HepG2 (cell line): ENCODE measurements around the gene KCTD15. TPM values are rescaled to one million over a fixed set of nuclear protein-coding genes. Genes with fewer than 3 reads are reported as not detected.

Experiments used
- ARNTL ChIP-seq: sonication (generic); formaldehyde crosslinking; IDR thresholded peaks from 2 replicates; pipeline ENCODE4 v1.4.0; 2020; ENCODE audit warnings: mild to moderate bottlenecking, missing genetic modification reagents
- GTF2F1 ChIP-seq: fragments of 150-350 bp; IDR thresholded peaks from 2 replicates; pipeline ENCODE4 v1.6.1; 2014; ENCODE audit warnings: low read length
- HNF4G ChIP-seq, 2 experiments: sonication (generic) in 1 of 2; formaldehyde crosslinking in 1 of 2; IDR thresholded peaks; 2 replicates each; pipeline versions ENCODE4 v1.4.0 to v1.6.1; 2011 to 2020; ENCODE audit warnings: borderline replicate concordance in 2 of 2, low read depth in 2 of 2, mild to moderate bottlenecking in 2 of 2, low read length in 1 of 2, missing genetic modification reagents in 1 of 2, moderate library complexity in 1 of 2
- JDP2 ChIP-seq: sonication (generic); formaldehyde crosslinking; IDR thresholded peaks from 2 replicates; pipeline ENCODE4 v1.8.1; 2022; ENCODE audit warnings: missing genetic modification reagents, borderline replicate concordance
- KAT2B ChIP-seq: fragments of 150-350 bp; IDR thresholded peaks from 2 replicates; pipeline ENCODE4 v1.6.1; 2014; ENCODE audit warnings: low read depth, low read length, borderline replicate concordance
- NFKBIZ ChIP-seq: IDR thresholded peaks from 2 replicates; pipeline ENCODE4 v1.6.1; 2018; ENCODE audit warnings: missing genetic modification reagents, missing compliant biosample characterization
- SIN3A ChIP-seq: IDR thresholded peaks from 2 replicates; pipeline ENCODE4 v1.6.1; 2011; ENCODE audit warnings: low read depth, mild to moderate bottlenecking, control low read depth, low read length, borderline replicate concordance
- SPEN ChIP-seq: sonication (generic); formaldehyde crosslinking; IDR thresholded peaks from 2 replicates; pipeline ENCODE4 v1.5.1; 2020; ENCODE audit warnings: low read depth, mild to moderate bottlenecking, missing genetic modification reagents
- SRY ChIP-seq: sonication (generic); formaldehyde crosslinking; IDR thresholded peaks from 2 replicates; pipeline ENCODE4 v1.8.0; 2022; ENCODE audit warnings: mild to moderate bottlenecking, missing genetic modification reagents
- TAF1 ChIP-seq: sonication (generic); formaldehyde crosslinking; IDR thresholded peaks from 2 replicates; pipeline ENCODE4 v1.4.0; 2020; ENCODE audit warnings: missing genetic modification reagents
- TAF15 ChIP-seq: fragments of 200-400 bp; formaldehyde crosslinking; IDR thresholded peaks from one replicate; pipeline ENCODE4 v1.6.1; 2018; ENCODE audit warnings: mild to moderate bottlenecking, low read depth, low read length; ENCODE audit not compliant: poor library complexity, severe bottlenecking
- U2AF2 ChIP-seq: fragments of 200-400 bp; formaldehyde crosslinking; IDR thresholded peaks from 2 replicates; pipeline ENCODE4 v1.6.1; 2017; ENCODE audit warnings: low read depth, mild to moderate bottlenecking, low read length
- ZNF431 ChIP-seq: sonication (generic); formaldehyde crosslinking; IDR thresholded peaks from 2 replicates; pipeline ENCODE4 v1.9.0; 2022; ENCODE audit warnings: missing genetic modification reagents, low read depth, mild to moderate bottlenecking, borderline replicate concordance
- ZNF567 ChIP-seq: sonication (generic); formaldehyde crosslinking; IDR thresholded peaks from 2 replicates; pipeline ENCODE4 v1.8.1; 2023; ENCODE audit warnings: mild to moderate bottlenecking, missing genetic modification reagents, borderline replicate concordance
- polyA plus RNA-seq, 8 experiments: library from polyadenylated mRNA; depleted of rRNA in 3 of 8; stranded (reverse) in 7 of 8; unstranded in 1 of 8; fragments of >200 nt; fragmentation: Illumina TruSeq in 4 of 8; extraction: Trizol in 4 of 8; gene quantifications; 2 replicates each; pipeline versions ENCODE4 v1.2.1 to v1.2.3, GENCODE V29; 2011 to 2016; ENCODE audit warnings: low read depth in 4 of 8, missing spikeins in 1 of 8, mixed read lengths in 1 of 8; ENCODE audit not compliant: insufficient read depth in 1 of 8
- total RNA-seq, 5 experiments: library from RNA; depleted of rRNA; stranded (reverse); fragments of >200 nt; fragmentation: Illumina TruSeq; extraction: Trizol; gene quantifications; 2 replicates each; pipeline ENCODE4 v1.2.3, GENCODE V29; 2016; ENCODE audit warnings: low read depth in 1 of 5
- TF ChIP-seq, protein P1 (sequence below): sonication (generic); formaldehyde crosslinking; IDR thresholded peaks from 2 replicates; pipeline ENCODE4 v1.5.0; 2020; ENCODE audit warnings: missing genetic modification reagents
- TF ChIP-seq, protein P2 (sequence below), 2 experiments: fragments of 450-650 bp in 1 of 2; sonication (generic) in 1 of 2; formaldehyde crosslinking; IDR thresholded peaks; 2 replicates each; pipeline versions ENCODE4 v1.5.0 to v1.8.0; 2020 to 2022; ENCODE audit warnings: mild to moderate bottlenecking in 1 of 2, missing genetic modification reagents in 1 of 2
- TF ChIP-seq, protein P3 (sequence below): sonication (generic); formaldehyde crosslinking; IDR thresholded peaks from 2 replicates; pipeline ENCODE4 v1.4.0; 2020; ENCODE audit warnings: missing genetic modification reagents
- TF ChIP-seq, protein P4 (sequence below): sonication (generic); formaldehyde crosslinking; IDR thresholded peaks from 2 replicates; pipeline ENCODE4 v1.8.0; 2022; ENCODE audit warnings: missing genetic modification reagents, mild to moderate bottlenecking, moderate library complexity, borderline replicate concordance
- TF ChIP-seq, protein P5 (sequence below): sonication (generic); formaldehyde crosslinking; conservative IDR thresholded peaks from 2 replicates; pipeline ENCODE4 v1.5.0; 2020; ENCODE audit warnings: missing genetic modification reagents
- TF ChIP-seq, protein P6 (sequence below): IDR thresholded peaks from 2 replicates; pipeline ENCODE4 v1.6.1; 2012; ENCODE audit warnings: inconsistent platforms
- TF ChIP-seq, protein P7 (sequence below): sonication (generic); formaldehyde crosslinking; IDR thresholded peaks from 2 replicates; pipeline ENCODE4 v1.4.0; 2020; ENCODE audit warnings: mild to moderate bottlenecking, missing genetic modification reagents

Gene KCTD15
- total and polyA plus RNA-seq, 2 of the 13 experiments (the other 11 are each of a cell fraction or from before 2014, with no cell fraction given): 13.2 to 16.7 TPM

DNA sequence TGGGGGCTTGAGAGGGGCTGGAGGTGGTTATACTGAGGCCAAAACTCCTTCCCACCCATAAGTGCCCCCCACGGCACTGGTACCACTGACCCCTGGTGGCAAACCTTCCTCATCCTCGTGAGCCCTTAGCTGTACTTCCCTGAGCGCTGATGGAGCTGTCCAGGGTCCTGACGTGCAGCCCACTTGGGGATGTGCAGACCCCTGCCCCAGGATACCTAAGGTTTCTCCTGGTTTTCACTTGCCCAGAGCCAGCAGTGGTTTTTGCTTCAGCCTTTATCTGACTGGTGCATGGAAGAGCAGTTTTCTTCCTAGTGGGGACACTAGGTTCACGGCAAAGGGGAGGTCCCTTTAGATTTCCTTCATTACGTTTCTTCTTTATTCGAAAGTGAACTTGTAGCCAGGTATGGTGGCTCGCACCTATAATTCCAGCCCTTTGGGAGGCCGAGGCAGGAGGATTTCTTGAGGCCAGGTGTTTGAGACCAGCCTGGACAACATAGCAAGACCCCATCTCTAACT, 28.7 kb upstream of the KCTD15 start (continued):
- TF ChIP-seq, protein P1, sequence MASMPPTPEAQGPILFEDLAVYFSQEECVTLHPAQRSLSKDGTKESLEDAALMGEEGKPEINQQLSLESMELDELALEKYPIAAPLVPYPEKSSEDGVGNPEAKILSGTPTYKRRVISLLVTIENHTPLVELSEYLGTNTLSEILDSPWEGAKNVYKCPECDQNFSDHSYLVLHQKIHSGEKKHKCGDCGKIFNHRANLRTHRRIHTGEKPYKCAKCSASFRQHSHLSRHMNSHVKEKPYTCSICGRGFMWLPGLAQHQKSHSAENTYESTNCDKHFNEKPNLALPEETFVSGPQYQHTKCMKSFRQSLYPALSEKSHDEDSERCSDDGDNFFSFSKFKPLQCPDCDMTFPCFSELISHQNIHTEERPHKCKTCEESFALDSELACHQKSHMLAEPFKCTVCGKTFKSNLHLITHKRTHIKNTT (CRISPR knock-in tag): no peak
- TF ChIP-seq, protein P2, sequence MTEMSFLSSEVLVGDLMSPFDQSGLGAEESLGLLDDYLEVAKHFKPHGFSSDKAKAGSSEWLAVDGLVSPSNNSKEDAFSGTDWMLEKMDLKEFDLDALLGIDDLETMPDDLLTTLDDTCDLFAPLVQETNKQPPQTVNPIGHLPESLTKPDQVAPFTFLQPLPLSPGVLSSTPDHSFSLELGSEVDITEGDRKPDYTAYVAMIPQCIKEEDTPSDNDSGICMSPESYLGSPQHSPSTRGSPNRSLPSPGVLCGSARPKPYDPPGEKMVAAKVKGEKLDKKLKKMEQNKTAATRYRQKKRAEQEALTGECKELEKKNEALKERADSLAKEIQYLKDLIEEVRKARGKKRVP (CRISPR knock-in tag; IDR thresholded peaks at IDR 0.05): no peak
- TF ChIP-seq, protein P3, sequence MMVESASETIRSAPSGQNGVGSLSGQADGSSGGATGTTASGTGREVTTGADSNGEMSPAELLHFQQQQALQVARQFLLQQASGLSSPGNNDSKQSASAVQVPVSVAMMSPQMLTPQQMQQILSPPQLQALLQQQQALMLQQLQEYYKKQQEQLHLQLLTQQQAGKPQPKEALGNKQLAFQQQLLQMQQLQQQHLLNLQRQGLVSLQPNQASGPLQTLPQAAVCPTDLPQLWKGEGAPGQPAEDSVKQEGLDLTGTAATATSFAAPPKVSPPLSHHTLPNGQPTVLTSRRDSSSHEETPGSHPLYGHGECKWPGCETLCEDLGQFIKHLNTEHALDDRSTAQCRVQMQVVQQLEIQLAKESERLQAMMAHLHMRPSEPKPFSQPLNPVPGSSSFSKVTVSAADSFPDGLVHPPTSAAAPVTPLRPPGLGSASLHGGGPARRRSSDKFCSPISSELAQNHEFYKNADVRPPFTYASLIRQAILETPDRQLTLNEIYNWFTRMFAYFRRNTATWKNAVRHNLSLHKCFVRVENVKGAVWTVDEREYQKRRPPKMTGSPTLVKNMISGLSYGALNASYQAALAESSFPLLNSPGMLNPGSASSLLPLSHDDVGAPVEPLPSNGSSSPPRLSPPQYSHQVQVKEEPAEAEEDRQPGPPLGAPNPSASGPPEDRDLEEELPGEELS: no peak
- TF ChIP-seq SRY (CRISPR knock-in tag) (peak; percentile 87), SPEN (CRISPR knock-in tag) (no peak), GTF2F1 (no peak), TAF15 (no peak), TAF1 (CRISPR knock-in tag) (no peak), ZNF431 (CRISPR knock-in tag) (no peak), JDP2 (CRISPR knock-in tag) (no peak; the same call in 1 of the 2 replicates), ZNF567 (CRISPR knock-in tag) (no peak), NFKBIZ (CRISPR knock-in tag) (no peak), HNF4G (IDR thresholded peaks at IDR 0.05; ENCODE audit: borderline replicate concordance, low read depth, low read length) (no peak), HNF4G (CRISPR knock-in tag; IDR thresholded peaks at IDR 0.05; ENCODE audit: borderline replicate concordance, low read depth) (no peak), ARNTL (CRISPR knock-in tag) (0 out of 2 replicates have a peak, but pooled peaks have one; percentile 52), KAT2B (no peak), U2AF2 (no peak), SIN3A (no peak)
- TF ChIP-seq, protein P4, sequence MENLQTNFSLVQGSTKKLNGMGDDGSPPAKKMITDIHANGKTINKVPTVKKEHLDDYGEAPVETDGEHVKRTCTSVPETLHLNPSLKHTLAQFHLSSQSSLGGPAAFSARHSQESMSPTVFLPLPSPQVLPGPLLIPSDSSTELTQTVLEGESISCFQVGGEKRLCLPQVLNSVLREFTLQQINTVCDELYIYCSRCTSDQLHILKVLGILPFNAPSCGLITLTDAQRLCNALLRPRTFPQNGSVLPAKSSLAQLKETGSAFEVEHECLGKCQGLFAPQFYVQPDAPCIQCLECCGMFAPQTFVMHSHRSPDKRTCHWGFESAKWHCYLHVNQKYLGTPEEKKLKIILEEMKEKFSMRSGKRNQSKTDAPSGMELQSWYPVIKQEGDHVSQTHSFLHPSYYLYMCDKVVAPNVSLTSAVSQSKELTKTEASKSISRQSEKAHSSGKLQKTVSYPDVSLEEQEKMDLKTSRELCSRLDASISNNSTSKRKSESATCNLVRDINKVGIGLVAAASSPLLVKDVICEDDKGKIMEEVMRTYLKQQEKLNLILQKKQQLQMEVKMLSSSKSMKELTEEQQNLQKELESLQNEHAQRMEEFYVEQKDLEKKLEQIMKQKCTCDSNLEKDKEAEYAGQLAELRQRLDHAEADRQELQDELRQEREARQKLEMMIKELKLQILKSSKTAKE (CRISPR knock-in tag): no peak
- TF ChIP-seq, protein P5, sequence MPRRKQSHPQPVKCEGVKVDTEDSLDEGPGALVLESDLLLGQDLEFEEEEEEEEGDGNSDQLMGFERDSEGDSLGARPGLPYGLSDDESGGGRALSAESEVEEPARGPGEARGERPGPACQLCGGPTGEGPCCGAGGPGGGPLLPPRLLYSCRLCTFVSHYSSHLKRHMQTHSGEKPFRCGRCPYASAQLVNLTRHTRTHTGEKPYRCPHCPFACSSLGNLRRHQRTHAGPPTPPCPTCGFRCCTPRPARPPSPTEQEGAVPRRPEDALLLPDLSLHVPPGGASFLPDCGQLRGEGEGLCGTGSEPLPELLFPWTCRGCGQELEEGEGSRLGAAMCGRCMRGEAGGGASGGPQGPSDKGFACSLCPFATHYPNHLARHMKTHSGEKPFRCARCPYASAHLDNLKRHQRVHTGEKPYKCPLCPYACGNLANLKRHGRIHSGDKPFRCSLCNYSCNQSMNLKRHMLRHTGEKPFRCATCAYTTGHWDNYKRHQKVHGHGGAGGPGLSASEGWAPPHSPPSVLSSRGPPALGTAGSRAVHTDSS (CRISPR knock-in tag): no peak
- TF ChIP-seq, protein P6, sequence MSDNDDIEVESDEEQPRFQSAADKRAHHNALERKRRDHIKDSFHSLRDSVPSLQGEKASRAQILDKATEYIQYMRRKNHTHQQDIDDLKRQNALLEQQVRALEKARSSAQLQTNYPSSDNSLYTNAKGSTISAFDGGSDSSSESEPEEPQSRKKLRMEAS: no peak
- TF ChIP-seq, protein P7, sequence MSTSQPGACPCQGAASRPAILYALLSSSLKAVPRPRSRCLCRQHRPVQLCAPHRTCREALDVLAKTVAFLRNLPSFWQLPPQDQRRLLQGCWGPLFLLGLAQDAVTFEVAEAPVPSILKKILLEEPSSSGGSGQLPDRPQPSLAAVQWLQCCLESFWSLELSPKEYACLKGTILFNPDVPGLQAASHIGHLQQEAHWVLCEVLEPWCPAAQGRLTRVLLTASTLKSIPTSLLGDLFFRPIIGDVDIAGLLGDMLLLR: no peak; the same call in 1 of the 2 replicates
